Right lobe of liver (tissue), 6 donors: ENCODE data around the gene SYT2. TPM values are rescaled to one million over a fixed set of nuclear protein-coding genes. Genes with fewer than 3 reads are reported as not detected.

Experiments
- ATAC-seq, 4 donors: fragments of 200-7000 bp; cut with Tn5 transposase; one replicate each; pipeline ENCODE4 v1.9.1; 2020; ENCODE audit warnings: mild to moderate bottlenecking in 4 of 4, moderate library complexity in 4 of 4
- DNase-seq, 3 donors: peaks; one replicate each; pipeline ENCODE4 v3.0.0-alpha.2; 2020
- H3K27ac ChIP-seq, 3 donors: fragments of 200-600 bp; one replicate each; pipeline ENCODE4 v1.8.0; 2022
- H3K27me3 ChIP-seq, 2 donors: fragments of 200-600 bp; one replicate each; pipeline ENCODE4 v1.8.0; 2022
- H3K36me3 ChIP-seq, 4 donors: fragments of 200-600 bp; sonication (generic) in 1 of 4; one replicate each; pipeline versions ENCODE4 v1.5.1 to v1.8.0; 2017 to 2022; ENCODE audit warnings: control low read depth in 1 of 4
- H3K4me1 ChIP-seq, 4 donors: fragments of 200-600 bp; sonication (generic) in 1 of 4; one replicate each; pipeline versions ENCODE4 v1.5.1 to v1.8.0; 2017 to 2022; ENCODE audit warnings: control low read depth in 1 of 4
- H3K4me3 ChIP-seq, 3 donors: fragments of 200-600 bp; one replicate each; pipeline ENCODE4 v1.8.0; 2022
- H3K9me3 ChIP-seq, 4 donors: fragments of 200-600 bp; sonication (generic) in 1 of 4; one replicate each; pipeline versions ENCODE4 v1.5.1 to v1.8.0; 2017 to 2022; ENCODE audit warnings: control low read depth in 1 of 4
- CTCF ChIP-seq, 4 donors: fragments of 200-600 bp in 3 of 4; fragments of 450-650 bp in 1 of 4; IDR thresholded peaks; one replicate each; pipeline versions ENCODE4 v1.5.1 to v1.8.0; 2016 to 2022; ENCODE audit warnings: antibody characterized with exemption in 4 of 4, mild to moderate bottlenecking in 2 of 4
- POLR2A ChIP-seq: fragments of 450-650 bp; IDR thresholded peaks from one replicate; pipeline ENCODE4 v1.6.1; 2017; ENCODE audit warnings: antibody characterized with exemption, mild to moderate bottlenecking
- WGBS: methylation state at CpG from one replicate; pipeline ENCODE4 v1.1.6; 2018; ENCODE audit warnings: low coverage, low lambda C conversion rate; ENCODE audit not compliant: insufficient coverage; ENCODE audit errors: missing lambda C conversion rate; 5-methylcytosine and 5-hydroxymethylcytosine counted together
- intact Hi-C, 2 donors: fragments of 100-400 bp; cut with DNase I; formaldehyde crosslinking; loops; one replicate each; pipeline versions ENCODE4 v1.11.2 to v1.14.1; 2022
- total RNA-seq, 6 experiments: library from RNA; depleted of rRNA in 2 of 6; stranded (reverse); fragments of >200 nt in 2 of 6; fragmentation: NEBNext Ultra II Directional in 3 of 6; extraction: Animal tissue kit (Norgen Biotek cat#: 25700) in 3 of 6; gene quantifications; one replicate each; pipeline versions ENCODE4 v1.1.0 to v1.2.4, GENCODE V29; 2016 to 2023
- donor health status: DM: no; HTN: yes; CAD: no.
- donor health status: DM: no; HTN: no; CAD: no.
- donor health status: DM: no; HTN: no; CAD: no.
- donor health status: DM: no; HTN: yes; CAD: no.
- donor health status: DM: no; HTN: yes; CAD: no.

SYT2 gene
- total RNA-seq, 6 experiments from 2014 or later, result not detected

- Histone ChIP-seq H3K9me3 (no peaks in the 10 kb centered on the region), H3K36me3 (no peaks in the 10 kb centered on the region), H3K27ac (no peak overlapping the region), H3K4me3 (no peak overlapping the region), H3K4me1 (no peaks in the 10 kb centered on the region), H3K27me3 (no peaks in the 10 kb centered on the region)
- no peak for DNase-seq
- no peak for ATAC-seq
- 34% methylated on average over 3 of the region's 5 CpGs for WGBS
- intact Hi-C loops, result no loop called here
- TF ChIP-seq CTCF (IDR thresholded peaks at IDR 0.05), result no peak
- TF ChIP-seq POLR2A, result no peak
These were observed 48.2 kb downstream of the SYT2 start for GRCh38 chr1:202662081-202662480.

- no peaks in the 10 kb centered on the region for H3K4me1 ChIP-seq
- intact Hi-C loops, result no loop called here
- no peak overlapping the region for H3K27ac ChIP-seq
- no peaks in the 10 kb centered on the region for H3K27me3 ChIP-seq
- 10% methylated on average over 3 of the region's 13 CpGs for WGBS
- H3K36me3 ChIP-seq, result no peaks in the 10 kb centered on the region
- ATAC-seq, result peak; percentile 16 to 38 (median 30)
- no peak overlapping the region for H3K4me3 ChIP-seq
- H3K9me3 ChIP-seq, result no peaks in the 10 kb centered on the region
- TF ChIP-seq CTCF (IDR thresholded peaks at IDR 0.05), result peak in 3 of 4 donors; percentile 12 to 25 (median 15)
- TF ChIP-seq POLR2A, result no peak
- DNase-seq, result no peak
These were observed 49.0 kb downstream of the SYT2 start for GRCh38 chr1:202661136-202661845.

- Histone ChIP-seq H3K27me3 (no peaks in the 10 kb centered on the region), H3K4me1 (no peaks in the 10 kb centered on the region), H3K36me3 (no peaks in the 10 kb centered on the region), H3K9me3 (no peaks in the 10 kb centered on the region), H3K4me3 (no peak overlapping the region), H3K27ac (no peak overlapping the region)
- 31% methylated on average over 3 of the region's 3 CpGs for WGBS
- intact Hi-C loops, result no loop called here
- no peak for TF ChIP-seq CTCF (IDR thresholded peaks at IDR 0.05)
- TF ChIP-seq POLR2A, result no peak
- DNase-seq (no peak), ATAC-seq (no peak)
These were observed 50.3 kb downstream of the SYT2 start for GRCh38 chr1:202659974-202660373.

GRCh38 chr1:202659541-202659940 lies 50.7 kb downstream of the SYT2 start:
- Histone ChIP-seq H3K36me3 (no peaks in the 10 kb centered on the region), H3K4me3 (no peak overlapping the region), H3K4me1 (no peaks in the 10 kb centered on the region), H3K9me3 (no peaks in the 10 kb centered on the region), H3K27ac (no peak overlapping the region), H3K27me3 (no peaks in the 10 kb centered on the region)
- TF ChIP-seq POLR2A (no peak), CTCF (IDR thresholded peaks at IDR 0.05) (no peak)
- DNase-seq (no peak), ATAC-seq (no peak)
- 63% methylated on average over 4 of the region's 6 CpGs for WGBS
- intact Hi-C loops, result no loop called here
